DND-41 (cell line): ENCODE measurements around the gene GTPBP2.

Experiments used
- EZH2 ChIP-seq: IDR thresholded peaks from 3 replicates; pipeline ENCODE4 v1.6.1; 2012; ENCODE audit warnings: borderline replicate concordance, low read depth, mild to moderate bottlenecking, moderate library complexity, low read length, inconsistent platforms; ENCODE audit not compliant: severe bottlenecking
- TF ChIP-seq, protein P1 (sequence below): IDR thresholded peaks from 2 replicates; pipeline ENCODE4 v1.5.1; 2012; ENCODE audit warnings: borderline replicate concordance, low read length, moderate library complexity, mild to moderate bottlenecking; ENCODE audit not compliant: poor library complexity, severe bottlenecking; ENCODE audit errors: extremely low read depth

DNA sequence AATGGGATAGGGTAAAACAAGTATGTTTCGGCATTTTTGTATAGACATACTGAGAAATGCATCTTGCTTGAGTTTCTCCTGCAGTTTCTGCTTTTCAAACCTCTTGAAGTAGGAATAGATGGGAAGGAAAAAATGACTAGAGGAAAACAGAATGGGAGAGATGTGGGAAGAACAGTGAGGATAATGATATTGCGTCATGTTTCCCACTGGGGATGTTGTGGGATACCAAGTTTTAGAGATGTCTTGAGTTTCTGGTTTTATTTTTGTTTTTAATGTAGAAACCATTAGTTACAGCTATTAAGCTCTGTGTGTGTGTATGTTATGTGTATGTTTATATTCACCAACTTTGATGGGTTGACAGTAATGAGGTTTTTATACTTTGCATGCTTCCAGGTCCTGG, 28.5 kb downstream of the GTPBP2 start:
- TF ChIP-seq, protein P1, sequence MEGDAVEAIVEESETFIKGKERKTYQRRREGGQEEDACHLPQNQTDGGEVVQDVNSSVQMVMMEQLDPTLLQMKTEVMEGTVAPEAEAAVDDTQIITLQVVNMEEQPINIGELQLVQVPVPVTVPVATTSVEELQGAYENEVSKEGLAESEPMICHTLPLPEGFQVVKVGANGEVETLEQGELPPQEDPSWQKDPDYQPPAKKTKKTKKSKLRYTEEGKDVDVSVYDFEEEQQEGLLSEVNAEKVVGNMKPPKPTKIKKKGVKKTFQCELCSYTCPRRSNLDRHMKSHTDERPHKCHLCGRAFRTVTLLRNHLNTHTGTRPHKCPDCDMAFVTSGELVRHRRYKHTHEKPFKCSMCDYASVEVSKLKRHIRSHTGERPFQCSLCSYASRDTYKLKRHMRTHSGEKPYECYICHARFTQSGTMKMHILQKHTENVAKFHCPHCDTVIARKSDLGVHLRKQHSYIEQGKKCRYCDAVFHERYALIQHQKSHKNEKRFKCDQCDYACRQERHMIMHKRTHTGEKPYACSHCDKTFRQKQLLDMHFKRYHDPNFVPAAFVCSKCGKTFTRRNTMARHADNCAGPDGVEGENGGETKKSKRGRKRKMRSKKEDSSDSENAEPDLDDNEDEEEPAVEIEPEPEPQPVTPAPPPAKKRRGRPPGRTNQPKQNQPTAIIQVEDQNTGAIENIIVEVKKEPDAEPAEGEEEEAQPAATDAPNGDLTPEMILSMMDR: no peak
- no peak for TF ChIP-seq EZH2
